ENCODE measurements around the gene CNIH4.
A peak's percentile ranks its signal among the peaks of the same experiment; 100 is the strongest.
"Not testable (repeated sequence)": the region's sequence is repeated elsewhere in the genome, so short reads cannot be mapped to it uniquely, and the experiment has no call there.

The CNIH4 gene

DNA sequence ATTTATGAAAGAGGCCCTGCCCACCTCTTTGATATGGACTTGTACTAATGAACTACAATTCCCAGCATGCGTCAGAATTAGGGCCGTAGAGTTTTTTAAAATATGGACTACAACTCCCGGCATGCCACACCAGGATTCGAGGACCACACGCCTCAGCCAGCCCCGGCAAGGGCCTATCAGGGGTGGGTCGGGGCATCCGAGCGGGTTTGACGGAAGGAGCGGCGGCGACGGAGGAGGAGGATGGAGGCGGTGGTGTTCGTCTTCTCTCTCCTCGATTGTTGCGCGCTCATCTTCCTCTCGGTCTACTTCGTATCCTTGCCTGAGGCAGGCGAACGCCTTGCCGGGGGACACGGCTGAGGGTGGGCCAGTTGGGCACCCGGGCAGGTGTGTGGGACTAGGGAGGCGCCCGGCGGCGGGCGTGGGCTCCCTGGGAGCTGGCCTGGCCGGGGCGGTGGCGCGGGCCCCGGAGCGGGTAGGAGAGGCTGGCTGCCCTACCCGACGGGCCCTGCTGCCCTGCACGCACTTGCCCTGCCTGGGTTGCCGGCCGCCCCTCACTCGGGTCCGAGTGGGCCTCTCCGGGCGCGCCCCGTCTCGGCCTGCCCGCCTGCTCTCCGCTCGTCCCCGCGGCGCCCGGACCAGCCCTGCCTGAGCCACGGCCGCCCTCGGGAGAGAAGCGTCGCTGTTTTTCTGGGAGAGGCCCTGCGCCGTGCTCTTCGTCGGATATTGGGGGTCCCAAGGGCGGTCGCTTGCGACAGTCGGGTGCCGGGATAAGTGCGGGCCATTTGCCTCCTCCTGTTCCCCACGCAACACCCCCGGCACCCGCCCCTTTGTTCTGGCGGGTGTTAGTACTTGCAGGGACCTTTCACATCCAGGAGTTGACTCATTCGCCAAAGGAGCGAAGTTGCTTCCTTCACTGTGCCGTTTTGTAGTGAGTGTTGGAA lies at the start of gene CNIH4:
Gene CNIH4, plus strand, starts transcription at position 195 of the 941 bp plus-strand sequence. Its CDS starts 46 bp downstream, at position 241.
- H3K9me3 ChIP-seq (ENCODE audit: control insufficient read depth, low read depth, low read length), result no peaks in the 10 kb centered on the region
- peak within 1 kb of the TSS; percentile 90 for H3K4me3 ChIP-seq (ENCODE audit: low read length)
- H3K9ac ChIP-seq (ENCODE audit: low read length), result peak within 1 kb of the TSS; percentile 58
- H3K27ac ChIP-seq (ENCODE audit: low read length), result no peak within 1 kb of the TSS
- H3K27me3 ChIP-seq (ENCODE audit: control insufficient read depth, insufficient read depth, low read length), result no peaks in the 10 kb centered on the region
- H3K36me3 ChIP-seq (ENCODE audit: control insufficient read depth, low read depth, low read length), result no peaks in the 10 kb centered on the region
- peaks cover 14% of the 10 kb centered on the region for H3K4me1 ChIP-seq (ENCODE audit: control insufficient read depth, low read depth, low read length)

DNA sequence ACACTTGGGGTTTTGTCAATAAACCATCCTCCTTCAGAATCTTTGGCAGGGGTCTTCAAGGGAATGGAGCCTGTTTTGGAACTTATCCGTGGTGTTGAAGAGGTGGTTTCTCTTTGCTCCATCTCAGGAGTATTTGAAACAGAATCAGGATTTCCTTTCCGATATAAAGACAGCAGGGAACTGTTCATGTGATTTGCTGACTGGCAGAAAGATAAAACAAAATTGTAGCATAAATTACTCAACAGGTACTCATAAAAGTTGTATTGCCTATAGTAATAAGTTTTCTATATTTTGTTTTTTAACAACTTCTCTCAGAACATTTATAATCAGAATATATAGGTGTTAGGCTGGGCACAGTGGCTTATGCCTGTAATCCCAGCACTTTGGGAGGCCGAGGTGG lies 48.6 kb upstream of the CNIH4 start:
- no peak overlapping the region for H3K27ac ChIP-seq (ENCODE audit: low read length)
- H3K4me3 ChIP-seq (ENCODE audit: low read length), result no peak overlapping the region
- H3K4me1 ChIP-seq (ENCODE audit: control insufficient read depth, low read depth, low read length), result no peaks in the 10 kb centered on the region
- H3K27me3 ChIP-seq (ENCODE audit: control insufficient read depth, insufficient read depth, low read length), result no peaks in the 10 kb centered on the region
- no peaks in the 10 kb centered on the region for H3K9me3 ChIP-seq (ENCODE audit: control insufficient read depth, low read depth, low read length)
- peaks cover 56% of the 10 kb centered on the region for H3K36me3 ChIP-seq (ENCODE audit: control insufficient read depth, low read depth, low read length)
- H3K9ac ChIP-seq (ENCODE audit: low read length), result no peak overlapping the region

DNA sequence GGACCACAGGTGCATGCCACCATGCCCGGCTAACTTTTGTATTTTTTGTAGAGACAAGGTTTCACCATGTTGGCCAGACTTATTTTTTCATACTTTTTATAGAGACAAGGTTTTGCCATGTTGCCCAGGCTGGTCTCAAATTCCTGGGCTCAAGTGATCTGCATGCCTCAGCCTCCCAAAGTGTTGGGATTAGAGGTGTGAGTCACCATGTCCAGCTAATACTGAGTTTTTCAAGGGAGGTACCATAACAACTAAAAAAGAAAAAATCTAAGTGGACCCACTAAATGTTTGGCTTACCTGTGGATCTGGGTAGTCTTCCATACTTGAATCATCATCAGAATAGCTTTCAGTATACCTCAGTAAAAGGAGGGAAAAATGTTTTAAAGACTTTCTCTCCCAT lies 45.2 kb upstream of the CNIH4 start:
- H3K36me3 ChIP-seq (ENCODE audit: control insufficient read depth, low read depth, low read length), result peaks cover 53% of the 10 kb centered on the region
- H3K27ac ChIP-seq (ENCODE audit: low read length), result not testable (repeated sequence)

DNA sequence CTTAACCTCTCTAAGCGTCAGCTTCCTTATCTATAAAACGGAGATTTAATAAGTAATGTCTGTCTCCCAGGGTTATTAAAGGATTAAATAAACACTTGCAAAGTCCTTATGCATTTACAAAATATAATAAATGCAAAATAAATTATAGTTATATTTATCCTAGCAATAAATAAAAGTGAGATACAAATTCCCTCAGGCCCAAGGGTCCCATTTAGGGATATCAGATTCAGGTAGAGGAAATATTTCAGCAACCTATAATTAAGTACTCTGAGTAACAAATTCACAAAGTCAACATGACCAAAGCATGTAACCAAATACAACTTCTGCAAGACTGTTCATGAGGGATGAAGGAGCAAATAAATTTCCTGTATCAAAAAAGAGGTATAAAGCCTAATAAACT lies 44.7 kb upstream of the CNIH4 start:
- no peak overlapping the region for H3K27ac ChIP-seq (ENCODE audit: low read length)

More for the DNA sequence above, 45.2 kb upstream of the CNIH4 start:
- not testable (repeated sequence) for H3K9ac ChIP-seq (ENCODE audit: low read length); H3K9me3 ChIP-seq (ENCODE audit: control insufficient read depth, low read depth, low read length); H3K4me1 ChIP-seq (ENCODE audit: control insufficient read depth, low read depth, low read length); H3K4me3 ChIP-seq (ENCODE audit: low read length); H3K27me3 ChIP-seq (ENCODE audit: control insufficient read depth, insufficient read depth, low read length)

DNA sequence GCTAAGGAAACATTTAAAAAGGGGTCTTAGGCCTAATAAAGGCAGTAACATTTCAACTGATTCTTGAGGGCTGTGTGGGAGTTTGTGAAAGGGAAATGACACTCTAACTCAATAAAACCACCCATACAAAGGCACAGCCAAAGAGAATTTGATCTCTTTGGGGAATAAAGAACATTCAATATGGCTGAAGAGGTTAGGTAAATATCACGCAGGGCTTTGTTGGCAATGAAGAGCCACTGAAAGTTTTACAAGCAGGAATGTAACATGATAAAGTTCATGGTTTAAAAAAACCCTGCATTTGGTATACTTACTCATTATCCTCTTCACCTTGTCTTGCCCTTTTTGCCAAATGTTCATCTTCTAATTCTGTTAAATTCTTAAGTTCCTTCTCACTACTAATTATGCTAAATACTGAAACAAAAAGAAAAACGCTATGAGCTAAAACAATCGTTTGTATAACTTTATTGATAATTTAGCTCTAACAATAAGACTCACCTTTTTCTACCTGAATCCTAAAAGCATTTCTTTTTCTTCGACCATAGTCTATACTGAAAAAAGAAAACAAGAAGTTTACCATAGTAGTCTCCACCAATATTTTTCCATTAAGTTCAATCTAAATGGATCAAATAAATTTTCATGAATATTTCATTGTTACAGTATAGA lies 39.2 kb upstream of the CNIH4 start:
- Histone ChIP-seq H3K4me3 (ENCODE audit: low read length) (no peak overlapping the region), H3K27me3 (ENCODE audit: control insufficient read depth, insufficient read depth, low read length) (no peaks in the 10 kb centered on the region), H3K36me3 (ENCODE audit: control insufficient read depth, low read depth, low read length) (peaks cover 28% of the 10 kb centered on the region), H3K4me1 (ENCODE audit: control insufficient read depth, low read depth, low read length) (no peaks in the 10 kb centered on the region), H3K9ac (ENCODE audit: low read length) (no peak overlapping the region), H3K27ac (ENCODE audit: low read length) (no peak overlapping the region), H3K9me3 (ENCODE audit: control insufficient read depth, low read depth, low read length) (no peaks in the 10 kb centered on the region)

More for the DNA sequence above, 44.7 kb upstream of the CNIH4 start:
- Histone ChIP-seq H3K36me3 (ENCODE audit: control insufficient read depth, low read depth, low read length) (peaks cover 49% of the 10 kb centered on the region), H3K9me3 (ENCODE audit: control insufficient read depth, low read depth, low read length) (no peaks in the 10 kb centered on the region), H3K9ac (ENCODE audit: low read length) (no peak overlapping the region), H3K4me3 (ENCODE audit: low read length) (no peak overlapping the region), H3K27me3 (ENCODE audit: control insufficient read depth, insufficient read depth, low read length) (no peaks in the 10 kb centered on the region), H3K4me1 (ENCODE audit: control insufficient read depth, low read depth, low read length) (no peaks in the 10 kb centered on the region)

DNA sequence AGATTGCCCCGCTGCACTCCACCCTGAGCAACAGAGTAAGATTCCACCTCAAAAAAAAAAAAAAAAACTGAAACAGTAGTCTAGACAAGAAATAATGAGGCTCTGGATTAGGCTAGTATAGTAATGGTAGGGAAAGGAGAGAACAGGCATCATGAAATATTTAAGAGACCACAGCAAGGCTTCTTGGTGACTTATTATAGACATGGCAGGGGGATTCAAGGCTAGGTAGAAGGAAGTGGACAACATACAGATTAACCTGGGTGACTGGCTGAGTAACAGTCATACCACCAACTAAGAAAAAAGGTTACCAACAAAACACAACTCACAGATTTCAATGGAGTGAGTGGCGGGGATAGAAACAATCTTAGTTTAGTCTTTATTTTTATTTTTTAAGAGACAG lies 35.0 kb upstream of the CNIH4 start:
- no peak overlapping the region for H3K4me3 ChIP-seq (ENCODE audit: low read length)
- no peak overlapping the region for H3K9ac ChIP-seq (ENCODE audit: low read length)
- no peaks in the 10 kb centered on the region for H3K9me3 ChIP-seq (ENCODE audit: control insufficient read depth, low read depth, low read length)
- no peak overlapping the region for H3K27ac ChIP-seq (ENCODE audit: low read length)
- H3K4me1 ChIP-seq (ENCODE audit: control insufficient read depth, low read depth, low read length), result no peaks in the 10 kb centered on the region
- no peaks in the 10 kb centered on the region for H3K27me3 ChIP-seq (ENCODE audit: control insufficient read depth, insufficient read depth, low read length)
- H3K36me3 ChIP-seq (ENCODE audit: control insufficient read depth, low read depth, low read length), result peaks cover 17% of the 10 kb centered on the region

DNA sequence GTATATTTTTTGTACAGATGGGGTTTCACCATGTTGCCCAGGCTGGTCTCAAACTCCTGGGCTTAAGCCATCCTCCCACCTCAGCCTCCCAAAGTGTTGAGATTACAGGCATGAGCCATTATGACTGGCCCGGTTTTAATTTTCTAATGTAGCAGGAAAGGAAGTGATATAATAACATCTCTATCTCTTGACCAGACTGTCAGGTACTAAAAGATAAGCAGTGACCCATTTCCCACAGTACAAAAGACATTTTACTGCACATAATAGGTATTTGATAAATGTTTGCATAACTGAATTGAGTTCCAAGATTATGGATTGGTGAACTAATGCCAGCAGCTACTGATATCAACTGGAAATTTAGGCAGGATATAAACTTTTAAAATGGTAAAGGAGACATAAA lies 30.7 kb upstream of the CNIH4 start:
- H3K27ac ChIP-seq (ENCODE audit: low read length), result no peak overlapping the region
- H3K9ac ChIP-seq (ENCODE audit: low read length), result no peak overlapping the region
- peaks cover 3% of the 10 kb centered on the region for H3K4me1 ChIP-seq (ENCODE audit: control insufficient read depth, low read depth, low read length)
- H3K27me3 ChIP-seq (ENCODE audit: control insufficient read depth, insufficient read depth, low read length), result no peaks in the 10 kb centered on the region
- no peak overlapping the region for H3K4me3 ChIP-seq (ENCODE audit: low read length)
- H3K9me3 ChIP-seq (ENCODE audit: control insufficient read depth, low read depth, low read length), result no peaks in the 10 kb centered on the region
- peaks cover 11% of the 10 kb centered on the region for H3K36me3 ChIP-seq (ENCODE audit: control insufficient read depth, low read depth, low read length)

DNA sequence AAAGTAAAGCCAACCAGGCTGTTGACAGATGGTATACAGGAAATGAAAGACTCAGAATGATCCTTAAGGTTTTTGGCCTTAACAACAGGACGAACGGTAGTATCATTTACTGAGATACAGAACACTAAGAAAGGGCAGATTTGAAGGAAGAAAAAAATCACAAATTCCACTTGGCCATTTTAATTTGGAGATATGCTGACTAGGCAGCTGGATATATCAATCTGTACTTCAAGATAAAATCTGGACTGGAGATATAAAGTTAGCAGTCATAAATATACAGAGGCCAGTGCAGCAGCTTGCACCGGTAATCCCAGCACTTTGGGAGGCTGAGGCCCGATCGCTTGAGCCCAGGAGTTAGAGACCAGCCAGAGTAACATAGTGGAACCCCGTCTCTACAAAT lies 28.0 kb upstream of the CNIH4 start:
- Histone ChIP-seq H3K9ac (ENCODE audit: low read length) (peak overlapping the region; percentile 98), H3K4me3 (ENCODE audit: low read length) (no peak overlapping the region), H3K36me3 (ENCODE audit: control insufficient read depth, low read depth, low read length) (peaks cover 11% of the 10 kb centered on the region), H3K9me3 (ENCODE audit: control insufficient read depth, low read depth, low read length) (no peaks in the 10 kb centered on the region), H3K27ac (ENCODE audit: low read length) (no peak overlapping the region), H3K4me1 (ENCODE audit: control insufficient read depth, low read depth, low read length) (peaks cover 3% of the 10 kb centered on the region), H3K27me3 (ENCODE audit: control insufficient read depth, insufficient read depth, low read length) (no peaks in the 10 kb centered on the region)

DNA sequence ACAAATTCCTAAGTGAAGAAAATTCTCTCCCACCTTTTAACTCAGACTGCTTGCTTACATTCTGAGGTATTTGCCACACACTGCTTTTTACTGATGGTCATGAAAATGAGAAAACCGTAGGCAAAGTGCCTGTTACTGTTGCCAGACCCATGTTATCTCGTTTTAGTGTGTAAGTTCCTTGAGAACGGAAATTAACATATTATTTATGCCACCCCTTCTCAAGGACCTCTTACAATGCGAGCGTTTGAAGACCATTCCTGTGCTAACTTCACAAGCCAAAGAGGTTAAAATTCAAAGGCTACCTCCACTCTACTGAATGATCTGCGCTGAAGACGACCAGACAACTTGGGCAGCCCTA lies 27.2 kb upstream of the CNIH4 start:
- H3K9ac ChIP-seq (ENCODE audit: low read length), result peak overlapping the region; percentile 98
- H3K27me3 ChIP-seq (ENCODE audit: control insufficient read depth, insufficient read depth, low read length), result no peaks in the 10 kb centered on the region
- H3K4me1 ChIP-seq (ENCODE audit: control insufficient read depth, low read depth, low read length), result peaks cover 3% of the 10 kb centered on the region
- H3K4me3 ChIP-seq (ENCODE audit: low read length), result peak overlapping the region; percentile 97
- peaks cover 11% of the 10 kb centered on the region for H3K36me3 ChIP-seq (ENCODE audit: control insufficient read depth, low read depth, low read length)
- H3K27ac ChIP-seq (ENCODE audit: low read length), result peak overlapping the region; percentile 99
- no peaks in the 10 kb centered on the region for H3K9me3 ChIP-seq (ENCODE audit: control insufficient read depth, low read depth, low read length)

DNA sequence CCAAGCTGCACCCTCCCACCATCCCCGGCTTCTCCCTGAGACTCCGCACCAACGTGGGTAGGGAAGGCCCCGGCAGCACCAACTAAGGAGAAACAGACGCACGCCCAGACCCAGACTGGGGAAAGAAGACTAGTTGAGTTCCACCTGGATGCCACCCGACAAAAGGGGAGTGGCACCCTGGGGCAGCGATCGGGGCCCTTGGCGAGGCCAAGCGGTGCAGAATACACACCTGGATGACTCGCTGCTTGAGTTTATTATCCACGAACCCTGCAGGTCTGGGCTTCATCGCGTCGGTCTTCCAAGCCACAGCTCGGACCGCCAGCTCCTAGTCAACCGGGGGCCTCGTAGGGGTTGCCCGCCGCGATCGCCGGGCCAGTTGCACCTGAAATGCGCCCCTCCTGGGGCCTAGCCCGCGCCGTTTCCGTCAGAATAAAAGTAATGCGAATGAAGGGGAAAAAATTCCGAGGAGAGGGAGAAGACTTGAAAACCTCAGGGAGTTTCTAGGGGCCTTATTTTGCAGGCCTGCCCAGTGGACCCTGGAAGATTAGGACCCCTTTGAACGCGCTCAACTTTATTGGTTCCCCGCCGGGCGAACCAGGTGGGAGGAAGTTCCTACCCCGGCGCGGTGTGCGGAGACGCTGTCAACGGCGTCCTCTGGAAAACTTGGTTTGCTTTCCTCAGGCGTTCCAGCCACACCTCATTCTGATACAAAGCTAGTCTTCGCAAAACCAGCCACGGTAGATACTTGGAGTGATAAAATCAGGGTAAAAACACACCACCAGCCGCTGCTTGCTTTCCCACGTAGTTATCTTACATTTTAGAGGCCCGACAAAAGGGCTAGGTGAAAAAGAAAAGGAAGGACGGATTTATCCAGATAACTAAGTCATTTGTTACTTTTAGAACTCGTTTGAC lies 26.6 kb upstream of the CNIH4 start, which contains the start of gene NVL:
Gene NVL, minus strand, starts transcription at position 331 of the 912 bp plus-strand sequence. Its CDS starts 45 bp downstream, at position 286.
- Histone ChIP-seq H3K9ac (ENCODE audit: low read length) (peak within 1 kb of the TSS; percentile 98), H3K4me1 (ENCODE audit: control insufficient read depth, low read depth, low read length) (peaks cover 3% of the 10 kb centered on the region), H3K27me3 (ENCODE audit: control insufficient read depth, insufficient read depth, low read length) (no peaks in the 10 kb centered on the region), H3K9me3 (ENCODE audit: control insufficient read depth, low read depth, low read length) (no peaks in the 10 kb centered on the region), H3K27ac (ENCODE audit: low read length) (peak within 1 kb of the TSS; percentile 99), H3K36me3 (ENCODE audit: control insufficient read depth, low read depth, low read length) (peaks cover 11% of the 10 kb centered on the region), H3K4me3 (ENCODE audit: low read length) (peak within 1 kb of the TSS; percentile 97)

DNA sequence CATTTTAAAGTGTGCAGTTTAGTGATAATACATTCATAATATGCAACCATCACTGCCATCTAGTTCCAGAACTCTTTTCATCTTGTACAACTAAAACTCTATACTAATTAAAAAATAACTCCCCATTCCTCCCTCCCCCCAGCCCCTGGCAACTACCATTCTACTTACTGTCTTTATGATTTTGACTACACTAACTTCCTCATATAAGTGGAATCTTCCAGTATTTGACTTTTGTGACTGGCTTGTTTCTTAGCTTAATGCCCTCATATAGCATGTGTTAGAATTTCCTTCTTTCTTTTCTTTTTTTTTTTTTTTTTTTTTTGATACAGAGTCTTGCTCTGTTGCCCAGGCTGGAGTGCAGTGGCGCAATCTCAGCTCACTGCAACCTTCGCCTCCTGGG lies 25.4 kb upstream of the CNIH4 start:
- Histone ChIP-seq H3K9me3 (ENCODE audit: control insufficient read depth, low read depth, low read length) (no peaks in the 10 kb centered on the region), H3K4me1 (ENCODE audit: control insufficient read depth, low read depth, low read length) (peaks cover 3% of the 10 kb centered on the region), H3K27me3 (ENCODE audit: control insufficient read depth, insufficient read depth, low read length) (no peaks in the 10 kb centered on the region), H3K27ac (ENCODE audit: low read length) (no peak overlapping the region), H3K9ac (ENCODE audit: low read length) (no peak overlapping the region), H3K36me3 (ENCODE audit: control insufficient read depth, low read depth, low read length) (peaks cover 4% of the 10 kb centered on the region), H3K4me3 (ENCODE audit: low read length) (no peak overlapping the region)

Measured in iPS-18a (cell line).